GM12878 (cell line): Measurements from ENCODE around the gene MAFF. TPM values are rescaled to one million over a fixed set of nuclear protein-coding genes. Genes with fewer than 3 reads are reported as not detected.

Source experiments
- BACH1 ChIP-seq: fragments of 450-650 bp; IDR thresholded peaks from 2 replicates; pipeline ENCODE4 v1.6.1; 2017; ENCODE audit warnings: mild to moderate bottlenecking, borderline replicate concordance
- BCL11A ChIP-seq: IDR thresholded peaks from 2 replicates; pipeline ENCODE4 v1.6.1; 2011; ENCODE audit warnings: low read depth, low read length
- BHLHE40 ChIP-seq, 2 experiments: fragments of 450-650 bp in 1 of 2; IDR thresholded peaks; 2 replicates each; pipeline ENCODE4 v1.6.1; 2011 to 2017; ENCODE audit warnings: low read depth in 2 of 2, borderline replicate concordance in 1 of 2, improper control_type of control experiment in 1 of 2, low read length in 1 of 2, mild to moderate bottlenecking in 1 of 2
- BMI1 ChIP-seq: fragments of 450-650 bp; IDR thresholded peaks from 2 replicates; pipeline ENCODE4 v1.6.1; 2016; ENCODE audit warnings: mild to moderate bottlenecking, moderate library complexity, borderline replicate concordance
- EP300 ChIP-seq, 2 experiments: fragments of 150-350 bp in 1 of 2; IDR thresholded peaks; 2 replicates each; pipeline ENCODE4 v1.6.1; 2011 to 2012; ENCODE audit warnings: low read depth in 2 of 2, low read length in 2 of 2, borderline replicate concordance in 1 of 2, improper control_type of control experiment in 1 of 2, inconsistent platforms in 1 of 2; ENCODE audit not compliant: control insufficient read depth in 1 of 2
- HDGF ChIP-seq: fragments of 450-650 bp; IDR thresholded peaks from 2 replicates; pipeline ENCODE4 v1.6.1; 2016; ENCODE audit warnings: antibody characterized with exemption
- IKZF1 ChIP-seq: fragments of 450-650 bp; conservative IDR thresholded peaks from 2 replicates; pipeline ENCODE4 v1.6.1; 2017; ENCODE audit warnings: antibody characterized with exemption, mild to moderate bottlenecking
- IKZF2 ChIP-seq, 2 experiments: fragments of 450-650 bp; IDR thresholded peaks; 2 replicates each; pipeline ENCODE4 v1.6.1; 2017; ENCODE audit warnings: mild to moderate bottlenecking in 2 of 2, moderate library complexity in 2 of 2
- NR2F1 ChIP-seq: fragments of 450-650 bp; conservative IDR thresholded peaks from 2 replicates; pipeline ENCODE4 v1.6.1; 2017; ENCODE audit warnings: mild to moderate bottlenecking
- POLR2AphosphoS2 ChIP-seq: IDR thresholded peaks from 2 replicates; pipeline ENCODE4 v1.6.1; 2011; ENCODE audit warnings: low read depth, mild to moderate bottlenecking, low read length, improper control_type of control experiment, moderate library complexity
- POLR2AphosphoS5 ChIP-seq: IDR thresholded peaks from 2 replicates; pipeline ENCODE4 v1.6.1; 2011; ENCODE audit warnings: mild to moderate bottlenecking, low read length, inconsistent platforms
- RCOR1 ChIP-seq: conservative IDR thresholded peaks from 2 replicates; pipeline ENCODE4 v1.6.1; 2012; ENCODE audit warnings: low read depth, low read length, improper control_type of control experiment
- RELA ChIP-seq: fragments of 450-650 bp; IDR thresholded peaks from 2 replicates; pipeline ENCODE4 v1.8.0; 2014; ENCODE audit warnings: borderline replicate concordance; ENCODE audit not compliant: partially characterized antibody
- TAF1 ChIP-seq: IDR thresholded peaks from 2 replicates; pipeline ENCODE4 v1.6.1; 2011; ENCODE audit warnings: mild to moderate bottlenecking, low read depth, low read length, borderline replicate concordance
- TCF12 ChIP-seq: IDR thresholded peaks from 2 replicates; pipeline ENCODE4 v1.6.1; 2011; ENCODE audit warnings: low read depth, mild to moderate bottlenecking, low read length
- polyA plus RNA-seq, 11 experiments: library from polyadenylated mRNA; depleted of rRNA in 4 of 11; unstranded in 6 of 11; stranded (reverse) in 5 of 11; fragments of >200 nt; fragmentation: Nextera tagmentation in 4 of 11; fragmentation: Illumina TruSeq in 1 of 11; extraction: Ambion mirVana in 4 of 11; extraction: Trizol in 1 of 11; gene quantifications; 1 replicate in 1 of 11; 2 replicates in 10 of 11; pipeline versions ENCODE4 v1.2.1 to v1.2.3, GENCODE V29; 2011 to 2016; ENCODE audit warnings: inconsistent platforms in 2 of 11, missing spikeins in 2 of 11, low read depth in 1 of 11
- total RNA-seq, 4 experiments: library from RNA; depleted of rRNA in 3 of 4; stranded (reverse); fragments of >200 nt in 3 of 4; fragmentation: Illumina TruSeq in 1 of 4; extraction: Trizol in 1 of 4; gene quantifications; 2 replicates each; pipeline versions ENCODE4 v1.2.1 to v1.2.3, GENCODE V29; 2013 to 2021
- TF ChIP-seq, protein P1 (sequence below): IDR thresholded peaks from 2 replicates; pipeline ENCODE4 v1.6.1; 2011; ENCODE audit warnings: borderline replicate concordance, low read depth, mild to moderate bottlenecking, moderate library complexity, mixed read lengths, low read length; ENCODE audit not compliant: insufficient read depth; ENCODE audit errors: extremely low read length
- TF ChIP-seq, protein P2 (sequence below): fragments of 450-650 bp; IDR thresholded peaks from 2 replicates; pipeline ENCODE4 v1.6.1; 2017; ENCODE audit warnings: mild to moderate bottlenecking, moderate library complexity
- TF ChIP-seq, protein P3 (sequence below): IDR thresholded peaks from 2 replicates; pipeline ENCODE4 v1.6.1; 2012; ENCODE audit warnings: mild to moderate bottlenecking, low read depth, low read length

The MAFF gene
- total and polyA plus RNA-seq, 10 of the 15 experiments (the other 5 are each of a cell fraction or from before 2014, with no cell fraction given): 0.22 to 2.3 (median 0.81) TPM; not detected in 1

DNA sequence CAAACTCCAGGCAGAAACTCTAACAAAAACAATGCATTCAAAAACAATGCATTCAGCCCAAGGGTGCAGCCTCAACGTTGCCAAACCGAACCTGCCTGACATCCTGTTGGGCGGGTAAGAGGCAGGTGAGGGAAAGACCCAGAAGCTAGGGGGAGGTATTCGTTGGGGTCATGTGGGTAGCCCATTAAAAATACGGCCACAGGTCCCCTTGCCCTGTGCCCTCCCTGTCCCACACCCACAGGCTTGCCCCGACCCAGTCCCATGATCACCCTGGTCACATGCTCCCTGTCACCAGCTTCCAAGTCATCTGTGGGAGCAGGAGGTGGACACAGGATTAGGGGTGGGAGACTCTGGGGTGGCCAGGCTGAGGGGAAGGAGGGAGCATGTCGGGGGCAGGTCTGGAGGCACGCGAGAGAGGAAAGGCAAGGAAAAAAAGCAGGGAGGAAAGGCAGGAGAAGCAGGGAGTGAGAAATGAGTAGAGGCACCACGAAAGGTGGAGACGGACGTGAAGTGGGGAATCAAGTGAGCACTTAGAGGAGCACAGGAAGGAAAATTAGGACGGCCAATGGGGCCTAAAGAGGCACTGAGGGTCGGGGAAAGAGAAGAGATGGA lies 20.8 kb upstream of the MAFF start (continued):
- peak; percentile 100 for TF ChIP-seq HDGF
- TF ChIP-seq TCF12: no peak
- peak; percentile 28; the same call in 1 of the 2 replicates for TF ChIP-seq TAF1
- 0 out of 2 replicates have a peak, but pooled peaks have one; percentile 56 for TF ChIP-seq RCOR1
- 0 out of 4 replicates have a peak, but pooled peaks of 1 of the 2 experiments have one; percentile 16 for TF ChIP-seq EP300 (IDR thresholded peaks at IDR 0.05; ENCODE audit: borderline replicate concordance in 1 of 2, control insufficient read depth in 1 of 2, low read depth in 2 of 2, low read length in 2 of 2)
- 0 out of 2 replicates have a peak, but pooled peaks have one; percentile 2 for TF ChIP-seq BCL11A
- TF ChIP-seq IKZF1: peak; percentile 73
- peak; percentile 35 for TF ChIP-seq NR2F1
- TF ChIP-seq, protein P1, sequence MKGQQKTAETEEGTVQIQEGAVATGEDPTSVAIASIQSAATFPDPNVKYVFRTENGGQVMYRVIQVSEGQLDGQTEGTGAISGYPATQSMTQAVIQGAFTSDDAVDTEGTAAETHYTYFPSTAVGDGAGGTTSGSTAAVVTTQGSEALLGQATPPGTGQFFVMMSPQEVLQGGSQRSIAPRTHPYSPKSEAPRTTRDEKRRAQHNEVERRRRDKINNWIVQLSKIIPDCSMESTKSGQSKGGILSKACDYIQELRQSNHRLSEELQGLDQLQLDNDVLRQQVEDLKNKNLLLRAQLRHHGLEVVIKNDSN: peak; percentile 77
- TF ChIP-seq IKZF2 (IDR thresholded peaks at IDR 0.05): peak; percentile 75 to 86; a peak in 3 of 4 replicates
- TF ChIP-seq BMI1: no peak
- TF ChIP-seq, protein P2, sequence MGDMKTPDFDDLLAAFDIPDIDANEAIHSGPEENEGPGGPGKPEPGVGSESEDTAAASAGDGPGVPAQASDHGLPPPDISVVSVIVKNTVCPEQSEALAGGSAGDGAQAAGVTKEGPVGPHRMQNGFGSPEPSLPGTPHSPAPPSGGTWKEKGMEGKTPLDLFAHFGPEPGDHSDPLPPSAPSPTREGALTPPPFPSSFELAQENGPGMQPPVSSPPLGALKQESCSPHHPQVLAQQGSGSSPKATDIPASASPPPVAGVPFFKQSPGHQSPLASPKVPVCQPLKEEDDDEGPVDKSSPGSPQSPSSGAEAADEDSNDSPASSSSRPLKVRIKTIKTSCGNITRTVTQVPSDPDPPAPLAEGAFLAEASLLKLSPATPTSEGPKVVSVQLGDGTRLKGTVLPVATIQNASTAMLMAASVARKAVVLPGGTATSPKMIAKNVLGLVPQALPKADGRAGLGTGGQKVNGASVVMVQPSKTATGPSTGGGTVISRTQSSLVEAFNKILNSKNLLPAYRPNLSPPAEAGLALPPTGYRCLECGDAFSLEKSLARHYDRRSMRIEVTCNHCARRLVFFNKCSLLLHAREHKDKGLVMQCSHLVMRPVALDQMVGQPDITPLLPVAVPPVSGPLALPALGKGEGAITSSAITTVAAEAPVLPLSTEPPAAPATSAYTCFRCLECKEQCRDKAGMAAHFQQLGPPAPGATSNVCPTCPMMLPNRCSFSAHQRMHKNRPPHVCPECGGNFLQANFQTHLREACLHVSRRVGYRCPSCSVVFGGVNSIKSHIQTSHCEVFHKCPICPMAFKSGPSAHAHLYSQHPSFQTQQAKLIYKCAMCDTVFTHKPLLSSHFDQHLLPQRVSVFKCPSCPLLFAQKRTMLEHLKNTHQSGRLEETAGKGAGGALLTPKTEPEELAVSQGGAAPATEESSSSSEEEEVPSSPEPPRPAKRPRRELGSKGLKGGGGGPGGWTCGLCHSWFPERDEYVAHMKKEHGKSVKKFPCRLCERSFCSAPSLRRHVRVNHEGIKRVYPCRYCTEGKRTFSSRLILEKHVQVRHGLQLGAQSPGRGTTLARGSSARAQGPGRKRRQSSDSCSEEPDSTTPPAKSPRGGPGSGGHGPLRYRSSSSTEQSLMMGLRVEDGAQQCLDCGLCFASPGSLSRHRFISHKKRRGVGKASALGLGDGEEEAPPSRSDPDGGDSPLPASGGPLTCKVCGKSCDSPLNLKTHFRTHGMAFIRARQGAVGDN: peak; percentile 89
- peak; percentile 46 for TF ChIP-seq RELA
- 0 out of 2 replicates have a peak, but pooled peaks have one; percentile 32 for TF ChIP-seq POLR2AphosphoS5
- peak; percentile 62; the same call in 1 of the 2 replicates for TF ChIP-seq BACH1
- TF ChIP-seq BHLHE40 (IDR thresholded peaks at IDR 0.05; ENCODE audit: borderline replicate concordance in 1 of 2, low read depth in 2 of 2, low read length in 1 of 2): peak; percentile 15 to 72; a peak in 3 of 4 replicates
- peak; percentile 18; the same call in 1 of the 2 replicates for TF ChIP-seq POLR2AphosphoS2
- TF ChIP-seq, protein P3, sequence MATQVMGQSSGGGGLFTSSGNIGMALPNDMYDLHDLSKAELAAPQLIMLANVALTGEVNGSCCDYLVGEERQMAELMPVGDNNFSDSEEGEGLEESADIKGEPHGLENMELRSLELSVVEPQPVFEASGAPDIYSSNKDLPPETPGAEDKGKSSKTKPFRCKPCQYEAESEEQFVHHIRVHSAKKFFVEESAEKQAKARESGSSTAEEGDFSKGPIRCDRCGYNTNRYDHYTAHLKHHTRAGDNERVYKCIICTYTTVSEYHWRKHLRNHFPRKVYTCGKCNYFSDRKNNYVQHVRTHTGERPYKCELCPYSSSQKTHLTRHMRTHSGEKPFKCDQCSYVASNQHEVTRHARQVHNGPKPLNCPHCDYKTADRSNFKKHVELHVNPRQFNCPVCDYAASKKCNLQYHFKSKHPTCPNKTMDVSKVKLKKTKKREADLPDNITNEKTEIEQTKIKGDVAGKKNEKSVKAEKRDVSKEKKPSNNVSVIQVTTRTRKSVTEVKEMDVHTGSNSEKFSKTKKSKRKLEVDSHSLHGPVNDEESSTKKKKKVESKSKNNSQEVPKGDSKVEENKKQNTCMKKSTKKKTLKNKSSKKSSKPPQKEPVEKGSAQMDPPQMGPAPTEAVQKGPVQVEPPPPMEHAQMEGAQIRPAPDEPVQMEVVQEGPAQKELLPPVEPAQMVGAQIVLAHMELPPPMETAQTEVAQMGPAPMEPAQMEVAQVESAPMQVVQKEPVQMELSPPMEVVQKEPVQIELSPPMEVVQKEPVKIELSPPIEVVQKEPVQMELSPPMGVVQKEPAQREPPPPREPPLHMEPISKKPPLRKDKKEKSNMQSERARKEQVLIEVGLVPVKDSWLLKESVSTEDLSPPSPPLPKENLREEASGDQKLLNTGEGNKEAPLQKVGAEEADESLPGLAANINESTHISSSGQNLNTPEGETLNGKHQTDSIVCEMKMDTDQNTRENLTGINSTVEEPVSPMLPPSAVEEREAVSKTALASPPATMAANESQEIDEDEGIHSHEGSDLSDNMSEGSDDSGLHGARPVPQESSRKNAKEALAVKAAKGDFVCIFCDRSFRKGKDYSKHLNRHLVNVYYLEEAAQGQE: no peak
